Measurements from ENCODE around the gene WDR73. TPM values are rescaled to one million over a fixed set of nuclear protein-coding genes. Genes with fewer than 3 reads are reported as not detected.
A peak's percentile ranks its signal among the peaks of the same experiment; 100 is the strongest.

Gene WDR73
- total and polyA plus RNA-seq, 2 donors (not counting 1 experiment from before 2014, with no cell fraction given) = 16.8 to 38.3 TPM

GRCh38 chr15:84661001-84661400, 6.9 kb upstream of the WDR73 start:
- Histone ChIP-seq H3K27ac (ENCODE audit: insufficient read depth, low read length) (no peak overlapping the region), H3K9ac (ENCODE audit: insufficient read depth, low read length) (no peak overlapping the region), H3K9me3 (ENCODE audit: control insufficient read depth, insufficient read depth, low read depth, low read length) (no peaks in the 10 kb centered on the region), H3K4me3 (replicated peaks in 1 of 4; ENCODE audit: control extremely low read depth in 1 of 4, insufficient read depth in 1 of 4, low read depth in 3 of 4, low read length in 4 of 4) (no peak overlapping the region), H3K27me3 (ENCODE audit: control insufficient read depth, insufficient read depth, low read length) (no peaks in the 10 kb centered on the region), H3K4me2 (ENCODE audit: extremely low read depth, insufficient read depth, low read length) (no peak overlapping the region), H3K36me3 (ENCODE audit: control insufficient read depth, insufficient read depth, low read length) (peaks cover 6% of the 10 kb centered on the region), H3K4me1 (ENCODE audit: control insufficient read depth, extremely low read depth, insufficient read depth, low read length) (peaks cover 2% of the 10 kb centered on the region), H4K20me1 (ENCODE audit: control insufficient read depth, extremely low read depth, insufficient read depth, low read length) (no peaks in the 10 kb centered on the region), H3K79me2 (ENCODE audit: control insufficient read depth, insufficient read depth, low read length) (no peaks in the 10 kb centered on the region), H2AFZ (ENCODE audit: low read length) (no peak overlapping the region)
- TF ChIP-seq, protein P1, sequence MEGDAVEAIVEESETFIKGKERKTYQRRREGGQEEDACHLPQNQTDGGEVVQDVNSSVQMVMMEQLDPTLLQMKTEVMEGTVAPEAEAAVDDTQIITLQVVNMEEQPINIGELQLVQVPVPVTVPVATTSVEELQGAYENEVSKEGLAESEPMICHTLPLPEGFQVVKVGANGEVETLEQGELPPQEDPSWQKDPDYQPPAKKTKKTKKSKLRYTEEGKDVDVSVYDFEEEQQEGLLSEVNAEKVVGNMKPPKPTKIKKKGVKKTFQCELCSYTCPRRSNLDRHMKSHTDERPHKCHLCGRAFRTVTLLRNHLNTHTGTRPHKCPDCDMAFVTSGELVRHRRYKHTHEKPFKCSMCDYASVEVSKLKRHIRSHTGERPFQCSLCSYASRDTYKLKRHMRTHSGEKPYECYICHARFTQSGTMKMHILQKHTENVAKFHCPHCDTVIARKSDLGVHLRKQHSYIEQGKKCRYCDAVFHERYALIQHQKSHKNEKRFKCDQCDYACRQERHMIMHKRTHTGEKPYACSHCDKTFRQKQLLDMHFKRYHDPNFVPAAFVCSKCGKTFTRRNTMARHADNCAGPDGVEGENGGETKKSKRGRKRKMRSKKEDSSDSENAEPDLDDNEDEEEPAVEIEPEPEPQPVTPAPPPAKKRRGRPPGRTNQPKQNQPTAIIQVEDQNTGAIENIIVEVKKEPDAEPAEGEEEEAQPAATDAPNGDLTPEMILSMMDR (conservative IDR thresholded peaks at IDR 0.05 in 1 of 2, IDR thresholded peaks at IDR 0.05 in 1 of 2; ENCODE audit: low read depth in 1 of 2, low read length in 2 of 2) = no peak
- no peak for TF ChIP-seq EZH2 (IDR thresholded peaks at IDR 0.05; ENCODE audit: low read length, missing control alignments)
- no peak for DNase-seq (ENCODE audit: low read depth in 2 of 2)

DNA sequence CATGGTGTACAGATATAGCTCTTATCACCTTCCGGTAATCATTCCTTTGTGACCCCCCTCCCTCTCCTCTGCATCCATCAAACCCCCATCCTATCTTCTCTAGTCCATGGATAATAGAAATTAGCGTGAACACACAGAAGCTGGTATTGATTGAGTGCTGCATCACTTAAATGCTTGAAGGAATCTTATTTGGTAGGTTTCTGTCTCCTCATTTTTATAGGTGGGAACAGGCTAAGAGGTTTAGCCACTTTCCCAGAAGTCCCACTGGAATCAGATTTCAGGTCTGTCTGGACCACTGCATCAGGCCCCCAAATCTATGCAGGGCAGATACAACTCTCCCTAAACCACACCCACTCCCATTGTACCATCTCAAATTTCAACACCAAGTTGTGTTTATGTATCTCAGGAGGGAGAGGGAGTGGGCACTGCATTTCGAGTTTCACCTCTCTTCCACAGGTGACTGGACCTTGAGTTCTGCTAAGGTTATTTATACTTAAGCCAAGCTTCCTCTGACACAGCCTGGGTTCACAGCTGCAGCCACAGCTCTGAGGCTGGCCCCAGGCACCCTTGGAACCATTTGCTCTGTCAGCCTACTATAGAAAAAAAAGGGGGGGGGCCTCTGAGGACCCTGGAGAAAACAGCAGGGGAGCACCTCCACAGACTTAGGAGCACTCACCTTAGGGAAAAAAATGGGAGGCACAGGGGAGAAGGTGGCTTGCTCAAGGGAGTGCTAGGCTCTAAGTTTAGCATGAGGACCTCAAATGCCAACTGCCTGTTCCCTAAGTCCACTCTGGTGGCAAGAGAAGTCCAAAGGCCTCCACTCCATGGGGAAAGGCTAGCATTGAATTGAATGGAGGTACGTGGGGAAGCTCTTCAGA, 6.1 kb upstream of the WDR73 start:
- H2AFZ ChIP-seq (ENCODE audit: low read length) = no peak overlapping the region
- TF ChIP-seq, protein P1 (conservative IDR thresholded peaks at IDR 0.05 in 1 of 2, IDR thresholded peaks at IDR 0.05 in 1 of 2; ENCODE audit: low read depth in 1 of 2, low read length in 2 of 2) = no peak
- TF ChIP-seq EZH2 (IDR thresholded peaks at IDR 0.05; ENCODE audit: low read length, missing control alignments) = no peak
- no peak for DNase-seq (ENCODE audit: low read depth in 2 of 2)
- no peaks in the 10 kb centered on the region for H3K9me3 ChIP-seq (ENCODE audit: control insufficient read depth, insufficient read depth, low read depth, low read length)
- H3K27me3 ChIP-seq (ENCODE audit: control insufficient read depth, insufficient read depth, low read length) = no peaks in the 10 kb centered on the region
- no peak overlapping the region for H3K4me2 ChIP-seq (ENCODE audit: extremely low read depth, insufficient read depth, low read length)
- no peaks in the 10 kb centered on the region for H3K79me2 ChIP-seq (ENCODE audit: control insufficient read depth, insufficient read depth, low read length)
- no peak overlapping the region for H3K27ac ChIP-seq (ENCODE audit: insufficient read depth, low read length)
- H3K4me1 ChIP-seq (ENCODE audit: control insufficient read depth, extremely low read depth, insufficient read depth, low read length) = peaks cover 2% of the 10 kb centered on the region
- H3K9ac ChIP-seq (ENCODE audit: insufficient read depth, low read length) = no peak overlapping the region
- H4K20me1 ChIP-seq (ENCODE audit: control insufficient read depth, extremely low read depth, insufficient read depth, low read length) = no peaks in the 10 kb centered on the region
- no peak overlapping the region for H3K4me3 ChIP-seq (replicated peaks in 1 of 4; ENCODE audit: control extremely low read depth in 1 of 4, insufficient read depth in 1 of 4, low read depth in 3 of 4, low read length in 4 of 4)
- H3K36me3 ChIP-seq (ENCODE audit: control insufficient read depth, insufficient read depth, low read length) = peaks cover 2% of the 10 kb centered on the region

DNA sequence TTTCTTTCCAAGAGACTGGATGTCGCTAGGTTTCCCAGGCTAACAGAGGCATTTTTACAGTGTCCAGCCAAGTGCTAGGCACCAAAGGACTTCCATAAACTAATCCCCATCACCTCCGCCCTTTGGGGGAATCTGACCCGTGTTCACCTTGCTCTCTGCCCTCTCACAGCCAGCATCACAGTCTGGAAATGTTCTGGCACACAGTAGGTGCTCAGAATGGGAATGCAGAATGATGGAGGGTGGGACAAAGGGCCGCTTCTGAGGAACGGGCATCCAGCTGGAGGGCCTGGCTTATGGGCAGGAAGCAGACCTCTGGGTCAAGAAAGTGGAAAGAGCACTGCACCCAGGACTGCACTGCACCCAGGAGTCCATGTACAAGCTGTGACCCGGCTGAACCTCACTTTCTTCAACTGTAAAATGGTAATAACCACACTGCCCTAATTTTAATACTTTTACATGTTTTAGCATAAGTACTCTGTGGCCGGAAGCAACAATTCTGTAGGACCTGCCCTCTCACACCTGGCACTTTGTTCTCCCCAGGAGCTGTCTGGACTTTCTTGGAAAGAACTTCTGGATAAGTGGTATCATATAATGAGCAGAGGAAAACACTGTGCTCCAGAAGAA, 4.8 kb upstream of the WDR73 start:
- Histone ChIP-seq H4K20me1 (ENCODE audit: control insufficient read depth, extremely low read depth, insufficient read depth, low read length) (no peaks in the 10 kb centered on the region), H3K4me2 (ENCODE audit: extremely low read depth, insufficient read depth, low read length) (no peak overlapping the region), H3K4me3 (replicated peaks in 1 of 4; ENCODE audit: control extremely low read depth in 1 of 4, insufficient read depth in 1 of 4, low read depth in 3 of 4, low read length in 4 of 4) (peak overlapping the region in 1 of 4 experiments; percentile 62), H3K27me3 (ENCODE audit: control insufficient read depth, insufficient read depth, low read length) (no peaks in the 10 kb centered on the region), H3K27ac (ENCODE audit: insufficient read depth, low read length) (no peak overlapping the region), H3K79me2 (ENCODE audit: control insufficient read depth, insufficient read depth, low read length) (no peaks in the 10 kb centered on the region), H3K4me1 (ENCODE audit: control insufficient read depth, extremely low read depth, insufficient read depth, low read length) (peaks cover 2% of the 10 kb centered on the region), H2AFZ (ENCODE audit: low read length) (no peak overlapping the region), H3K9ac (ENCODE audit: insufficient read depth, low read length) (no peak overlapping the region), H3K9me3 (ENCODE audit: control insufficient read depth, insufficient read depth, low read depth, low read length) (no peaks in the 10 kb centered on the region), H3K36me3 (ENCODE audit: control insufficient read depth, insufficient read depth, low read length) (peaks cover 2% of the 10 kb centered on the region)
- no peak for DNase-seq (ENCODE audit: low read depth in 2 of 2)
- TF ChIP-seq EZH2 (IDR thresholded peaks at IDR 0.05; ENCODE audit: low read length, missing control alignments) = no peak
- TF ChIP-seq, protein P1 (conservative IDR thresholded peaks at IDR 0.05 in 1 of 2, IDR thresholded peaks at IDR 0.05 in 1 of 2; ENCODE audit: low read depth in 1 of 2, low read length in 2 of 2) = no peak
